HCT116 (cell line): ENCODE data around the gene FOXN3. TPM values are rescaled to one million over a fixed set of nuclear protein-coding genes. Genes with fewer than 3 reads are reported as not detected.

Experiments used
- ATAC-seq: fragments of 200-7000 bp; cut with Tn5 transposase; 2 replicates; pipeline ENCODE4 v1.9.1; 2020; ENCODE audit warnings: mild to moderate bottlenecking, moderate library complexity
- BruUV-seq: library from RNA; stranded (reverse); fragments of 400-500 nt; replicated peaks from 2 replicates; lab custom pipeline; 2021; lab: Mats Ljungman, UMichigan
- CTCF ChIA-PET: fragments of 300-600 bp; sonication (Branson Sonifier 250); formaldehyde crosslinking; loops from one replicate; lab custom pipeline; 2021; ENCODE audit warnings: antibody characterized with exemption; lab: Charles Lee
- POLR2A ChIA-PET: fragments of 300-600, 350-600 bp; sonication (Branson Sonifier 250); formaldehyde crosslinking; loops from one replicate; lab custom pipeline; 2021; ENCODE audit warnings: antibody characterized with exemption; lab: Charles Lee
- RAD21 ChIA-PET, 2 experiments: fragments of 300-600 bp; sonication (Branson Sonifier 250); formaldehyde crosslinking; loops; one replicate each; lab custom pipeline; 2023; ENCODE audit warnings: low total read pairs in 2 of 2; ENCODE audit not compliant: uncharacterized antibody in 2 of 2, unreplicated experiment in 2 of 2, low non-redundant PET in 1 of 2; lab: Charles Lee
- DNase-seq: peaks from one replicate; pipeline ENCODE4 v3.0.0-alpha.2; 2010; ENCODE audit warnings: low read depth, low spot score
- H2AFZ ChIP-seq: fragments of 200-600 bp; shearing (Covaris generic), sonication (generic); 2 replicates; pipeline ENCODE4 v1.6.1; 2017; ENCODE audit warnings: low read depth, mixed run types, mixed read lengths, antibody characterized with exemption, low read length; ENCODE audit not compliant: poor library complexity, severe bottlenecking
- H3K27ac ChIP-seq: 2 replicates; pipeline ENCODE4 v1.5.1; 2012; ENCODE audit warnings: low read depth, low read length
- H3K27me3 ChIP-seq: fragments of 200-600 bp; sonication (generic); 2 replicates; pipeline ENCODE4 v1.6.1; 2016; ENCODE audit warnings: mixed run types, low read length, mixed read lengths; ENCODE audit not compliant: insufficient read depth
- H3K36me3 ChIP-seq, 2 experiments: fragments of 200-500 bp in 1 of 2; fragments of 200-600 bp in 1 of 2; sonication (Bioruptor generic) in 1 of 2; sonication (generic) in 1 of 2; 2 replicates each; pipeline versions ENCODE4 v1.5.1 to v1.6.1; 2014 to 2016; ENCODE audit warnings: low read length in 2 of 2, inconsistent platforms in 1 of 2, mixed read lengths in 1 of 2, mixed run types in 1 of 2; ENCODE audit not compliant: insufficient read depth in 2 of 2, control insufficient read depth in 1 of 2
- H3K4me1 ChIP-seq, 2 experiments: fragments of 200-600 bp in 1 of 2; sonication (generic) in 1 of 2; 2 replicates each; pipeline versions ENCODE4 v1.5.1 to v1.6.1; 2012 to 2017; ENCODE audit warnings: low read length in 2 of 2, inconsistent platforms in 1 of 2, mild to moderate bottlenecking in 1 of 2, mixed read lengths in 1 of 2, mixed run types in 1 of 2, moderate library complexity in 1 of 2; ENCODE audit not compliant: insufficient read depth in 2 of 2, control insufficient read depth in 1 of 2
- H3K4me2 ChIP-seq: fragments of 200-600 bp; sonication (generic); 2 replicates; pipeline ENCODE4 v1.6.1; 2017; ENCODE audit warnings: mixed run types, low read length, mixed read lengths
- H3K4me3 ChIP-seq, 2 experiments: fragments of 200-600 bp in 1 of 2; sonication (generic) in 1 of 2; replicated peaks in 1 of 2; 2 replicates each; pipeline ENCODE4 v1.5.1; 2011 to 2016; ENCODE audit warnings: low read length in 2 of 2, control low read depth in 1 of 2, low read depth in 1 of 2, mild to moderate bottlenecking in 1 of 2, mixed read lengths in 1 of 2, mixed run types in 1 of 2
- H3K79me2 ChIP-seq: fragments of 200-600 bp; sonication (generic); 2 replicates; pipeline ENCODE4 v1.6.1; 2017; ENCODE audit warnings: mild to moderate bottlenecking, mixed run types, low read length, moderate library complexity, mixed read lengths; ENCODE audit not compliant: insufficient read depth
- H3K9ac ChIP-seq: fragments of 200-600 bp; sonication (generic); 2 replicates; pipeline ENCODE4 v1.6.1; 2016; ENCODE audit warnings: low read length, mixed read lengths
- H3K9me2 ChIP-seq: fragments of 200-600 bp; sonication (generic), shearing (Covaris generic); 2 replicates; pipeline ENCODE4 v1.6.1; 2017; ENCODE audit warnings: mixed run types, mild to moderate bottlenecking, moderate library complexity; ENCODE audit not compliant: insufficient read depth
- H3K9me3 ChIP-seq, 2 experiments: fragments of 200-500 bp in 1 of 2; fragments of 200-600 bp in 1 of 2; sonication (Bioruptor generic) in 1 of 2; sonication (generic) in 1 of 2; 2 replicates each; pipeline ENCODE4 v1.6.1; 2014 to 2017; ENCODE audit warnings: low read length in 2 of 2, mixed read lengths in 2 of 2, inconsistent platforms in 1 of 2, low read depth in 1 of 2, mild to moderate bottlenecking in 1 of 2, mixed run types in 1 of 2, moderate library complexity in 1 of 2; ENCODE audit not compliant: control insufficient read depth in 1 of 2, insufficient read depth in 1 of 2
- H4K20me1 ChIP-seq: fragments of 200-600 bp; sonication (generic), shearing (Covaris generic); 2 replicates; pipeline ENCODE4 v1.6.1; 2017; ENCODE audit warnings: mixed run types, mild to moderate bottlenecking, moderate library complexity; ENCODE audit not compliant: insufficient read depth
- CBX3 ChIP-seq: IDR thresholded peaks from 2 replicates; pipeline ENCODE4 v1.6.1; 2012; ENCODE audit warnings: low read depth
- CTCF ChIP-seq, 3 experiments: fragments of 200-600 bp in 1 of 3; sonication (generic) in 1 of 3; IDR thresholded peaks in 2 of 3; conservative IDR thresholded peaks in 1 of 3; 2 replicates each; pipeline ENCODE4 v1.5.1; 2012 to 2017; ENCODE audit warnings: low read depth in 2 of 3, low read length in 2 of 3, antibody characterized with exemption in 1 of 3, borderline replicate concordance in 1 of 3, control low read depth in 1 of 3, mild to moderate bottlenecking in 1 of 3, mixed read lengths in 1 of 3, mixed run types in 1 of 3, moderate library complexity in 1 of 3; ENCODE audit not compliant: insufficient read depth in 1 of 3
- EZH2 ChIP-seq: fragments of 200-600 bp; sonication (generic); IDR thresholded peaks from 2 replicates; pipeline ENCODE4 v1.6.1; 2017; ENCODE audit warnings: antibody characterized with exemption, mixed run types
- EZH2phosphoT487 ChIP-seq: fragments of 200-600 bp; IDR thresholded peaks from 2 replicates; pipeline ENCODE4 v1.6.1; 2018; ENCODE audit warnings: antibody characterized with exemption, borderline replicate concordance
- JUND ChIP-seq: IDR thresholded peaks from 2 replicates; pipeline ENCODE4 v1.6.1; 2012
- MAX ChIP-seq: IDR thresholded peaks from 2 replicates; pipeline ENCODE4 v1.6.1; 2012
- POLR2A ChIP-seq: IDR thresholded peaks from 2 replicates; pipeline ENCODE4 v1.7.0; 2011; ENCODE audit warnings: borderline replicate concordance; ENCODE audit not compliant: insufficient read depth, insufficient read length; ENCODE audit errors: extremely low read depth
- POLR2AphosphoS5 ChIP-seq: IDR thresholded peaks from 2 replicates; pipeline ENCODE4 v1.6.1; 2011; ENCODE audit warnings: mild to moderate bottlenecking, low read depth, low read length, moderate library complexity
- RAD21 ChIP-seq: IDR thresholded peaks from 2 replicates; pipeline ENCODE4 v1.6.1; 2012; ENCODE audit warnings: low read depth, mild to moderate bottlenecking
- REST ChIP-seq: IDR thresholded peaks from 2 replicates; pipeline ENCODE4 v1.6.1; 2012; ENCODE audit warnings: low read depth
- SIN3A ChIP-seq: IDR thresholded peaks from 2 replicates; pipeline ENCODE4 v1.6.1; 2012; ENCODE audit warnings: low read depth
- TCF7L2 ChIP-seq: IDR thresholded peaks from 2 replicates; pipeline ENCODE4 v1.7.0; 2011; ENCODE audit warnings: borderline replicate concordance, inconsistent platforms; ENCODE audit not compliant: insufficient read depth, insufficient read length; ENCODE audit errors: extremely low read depth
- YY1 ChIP-seq: IDR thresholded peaks from 2 replicates; pipeline ENCODE4 v1.6.1; 2011; ENCODE audit warnings: low read length, low read depth, moderate library complexity, mild to moderate bottlenecking; ENCODE audit not compliant: insufficient replicate concordance; ENCODE audit errors: extremely low read depth
- ZBTB33 ChIP-seq: IDR thresholded peaks from 2 replicates; pipeline ENCODE4 v1.6.1; 2011; ENCODE audit warnings: mild to moderate bottlenecking, low read length, moderate library complexity; ENCODE audit not compliant: insufficient replicate concordance; ENCODE audit errors: extremely low read depth
- ZFX ChIP-seq: fragments of 450-650 bp; IDR thresholded peaks from 2 replicates; pipeline ENCODE4 v1.6.1; 2017
- ZNF274 ChIP-seq: fragments of 200-500 bp; sonication (Bioruptor generic); IDR thresholded peaks from 2 replicates; pipeline ENCODE4 v1.6.1; 2014; ENCODE audit warnings: mild to moderate bottlenecking, low read depth, low read length, inconsistent platforms
- intact Hi-C: fragments of 100-400 bp; cut with micrococcal nuclease; formaldehyde crosslinking; loops from 2 replicates; pipeline ENCODE4 v1.10.0; 2022
- total RNA-seq: library from RNA; stranded (reverse); gene quantifications from one replicate; pipeline ENCODE4 v1.2.1, GENCODE V29; 2021; ENCODE audit not compliant: unreplicated experiment

FOXN3 gene
- total RNA-seq, 1 experiment from 2014 or later = 20.0 TPM

GRCh38 chr14:89171168-89171567 lies 245.9 kb downstream of the FOXN3 start:
- TF ChIP-seq SIN3A (no peak), RAD21 (no peak), ZNF274 (no peak), TCF7L2 (no peak), EZH2 (no peak), POLR2AphosphoS5 (no peak), CTCF (IDR thresholded peaks at IDR 0.05 in 2 of 3, conservative IDR thresholded peaks at IDR 0.05 in 1 of 3; ENCODE audit: borderline replicate concordance in 1 of 3, insufficient read depth in 1 of 3, low read depth in 2 of 3, low read length in 2 of 3) (no peak), POLR2A (no peak), JUND (no peak), REST (no peak), YY1 (no peak), EZH2phosphoT487 (no peak), CBX3 (no peak), ZBTB33 (no peak), MAX (no peak), ZFX (no peak)
- CTCF ChIA-PET = no interaction called here
- Histone ChIP-seq H2AFZ (no peak overlapping the region), H3K9ac (no peak overlapping the region), H3K4me1 (no peaks in the 10 kb centered on the region), H3K79me2 (no peaks in the 10 kb centered on the region), H3K9me2 (no peaks in the 10 kb centered on the region), H3K27ac (no peak overlapping the region), H3K36me3 (no peaks in the 10 kb centered on the region), H3K4me3 (no peak overlapping the region), H3K27me3 (no peaks in the 10 kb centered on the region), H4K20me1 (no peaks in the 10 kb centered on the region), H3K9me3 (no peaks in the 10 kb centered on the region), H3K4me2 (no peak overlapping the region)
- DNase-seq (no peak), ATAC-seq (no peak)
- POLR2A ChIA-PET = no interaction called here
- RAD21 ChIA-PET = no interaction called here
- intact Hi-C loops = no loop called here
- BruUV-seq = no TSS peak
